H1 (cell line): ENCODE data around the gene RNASET2. TPM values are rescaled to one million over a fixed set of nuclear protein-coding genes. Genes with fewer than 3 reads are reported as not detected.

Experiments used
- CTCF ChIA-PET: fragments of 300-600 bp; sonication (Branson Sonifier 250); formaldehyde crosslinking; loops from one replicate; lab custom pipeline; 2021; ENCODE audit not compliant: partially characterized antibody; lab: Charles Lee
- POLR2A ChIA-PET: fragments of 300-600 bp; sonication (Branson Sonifier 250); formaldehyde crosslinking; loops from one replicate; lab custom pipeline; 2021; ENCODE audit warnings: inconsistent platforms; ENCODE audit not compliant: partially characterized antibody; lab: Charles Lee
- DNase-seq, 2 experiments: peaks; one replicate each; pipeline versions ENCODE4 v3.0.0 to v3.0.0-alpha.2; 2010 to 2022; ENCODE audit warnings: low spot score in 2 of 2, low read depth in 1 of 2, mixed read lengths in 1 of 2
- FAIRE-seq: peaks from 2 replicates; lab custom pipeline; 2011; peaks lifted over from hg19 to GRCh38; lab: Jason Lieb, UNC
- H2AFZ ChIP-seq: 2 replicates; pipeline ENCODE4 v1.8.1; 2012; ENCODE audit warnings: low read length, inconsistent platforms
- H2AK5ac ChIP-seq: 2 replicates; pipeline ENCODE4 v1.6.1; 2013; ENCODE audit warnings: low read depth, low read length
- H2BK120ac ChIP-seq: replicated peaks from 2 replicates; pipeline ENCODE3; 2013; ENCODE audit warnings: low read depth, low read length, inconsistent platforms
- H2BK12ac ChIP-seq: 2 replicates; pipeline ENCODE4 v1.6.1; 2013; ENCODE audit warnings: low read depth, low read length
- H2BK15ac ChIP-seq: 2 replicates; pipeline ENCODE4 v1.6.1; 2013; ENCODE audit warnings: low read length
- H2BK20ac ChIP-seq: 2 replicates; pipeline ENCODE4 v1.6.1; 2013; ENCODE audit warnings: low read length
- H2BK5ac ChIP-seq: 2 replicates; pipeline ENCODE4 v1.6.1; 2013; ENCODE audit warnings: low read depth, low read length
- H3K14ac ChIP-seq: 2 replicates; pipeline ENCODE4 v1.6.1; 2013; ENCODE audit warnings: inconsistent platforms; ENCODE audit not compliant: insufficient read length
- H3K18ac ChIP-seq: 2 replicates; pipeline ENCODE4 v1.6.1; 2013; ENCODE audit warnings: low read length; ENCODE audit errors: extremely low read depth
- H3K23ac ChIP-seq: 2 replicates; pipeline ENCODE4 v1.6.1; 2013; ENCODE audit warnings: inconsistent platforms; ENCODE audit not compliant: insufficient read length
- H3K23me2 ChIP-seq: 2 replicates; pipeline ENCODE4 v1.6.1; 2013; ENCODE audit warnings: low read depth, low read length
- H3K27ac ChIP-seq: 2 replicates; pipeline ENCODE4 v1.6.1; 2011; ENCODE audit warnings: low read depth, low read length, inconsistent platforms
- H3K27me3 ChIP-seq, 4 experiments: replicated peaks in 1 of 4; 1 replicate in 1 of 4; 2 replicates in 3 of 4; pipeline versions ENCODE4 v1.6.1 to v1.8.1; 2011 to 2013; ENCODE audit warnings: low read length in 3 of 4, mild to moderate bottlenecking in 3 of 4, inconsistent platforms in 2 of 4, mixed read lengths in 2 of 4, moderate library complexity in 1 of 4; ENCODE audit not compliant: control insufficient read depth in 3 of 4, insufficient read depth in 3 of 4; ENCODE audit errors: extremely low read depth in 1 of 4
- H3K36me3 ChIP-seq, 4 experiments: 2 replicates each; pipeline versions ENCODE4 v1.6.1 to v1.8.1; 2011 to 2013; ENCODE audit warnings: mild to moderate bottlenecking in 4 of 4, low read length in 3 of 4, moderate library complexity in 2 of 4, control low read depth in 1 of 4, inconsistent platforms in 1 of 4; ENCODE audit not compliant: insufficient read depth in 4 of 4, control insufficient read depth in 2 of 4
- H3K4ac ChIP-seq: replicated peaks from 2 replicates; pipeline ENCODE3; 2013; ENCODE audit warnings: low read length, low read depth, mixed read lengths, inconsistent platforms; ENCODE audit not compliant: insufficient read length
- H3K4me1 ChIP-seq, 4 experiments: replicated peaks in 1 of 4; 1 replicate in 1 of 4; 2 replicates in 3 of 4; pipeline versions ENCODE4 v1.6.1 to v1.8.1; 2011 to 2013; ENCODE audit warnings: low read length in 3 of 4, inconsistent platforms in 2 of 4, mixed read lengths in 1 of 4; ENCODE audit not compliant: insufficient read depth in 4 of 4, control insufficient read depth in 3 of 4
- H3K4me2 ChIP-seq, 2 experiments: 2 replicates each; pipeline versions ENCODE4 v1.6.1 to v1.8.1; 2011 to 2013; ENCODE audit warnings: low read depth in 2 of 2, low read length in 2 of 2, control low read depth in 1 of 2, inconsistent platforms in 1 of 2, mild to moderate bottlenecking in 1 of 2; ENCODE audit not compliant: insufficient read depth in 1 of 2
- H3K4me3 ChIP-seq, 4 experiments: fragments of 200-600, 300-600 bp in 1 of 4; sonication (generic), shearing (Covaris generic), sonication (Bioruptor Twin) in 1 of 4; 2 replicates each; pipeline versions ENCODE4 v1.5.1 to v1.8.1; 2011 to 2016; ENCODE audit warnings: low read length in 4 of 4, low read depth in 3 of 4, control low read depth in 2 of 4, inconsistent platforms in 2 of 4, mild to moderate bottlenecking in 2 of 4, mixed read lengths in 1 of 4, moderate library complexity in 1 of 4; ENCODE audit not compliant: insufficient read depth in 2 of 4; ENCODE audit errors: extremely low read depth in 1 of 4
- H3K56ac ChIP-seq: replicated peaks from 2 replicates; pipeline ENCODE3; 2013; ENCODE audit warnings: low read depth, mild to moderate bottlenecking, mixed read lengths, low read length, inconsistent platforms; ENCODE audit not compliant: insufficient read length
- H3K79me1 ChIP-seq: 2 replicates; pipeline ENCODE4 v1.6.1; 2013; ENCODE audit warnings: low read depth, low read length, control low read depth
- H3K79me2 ChIP-seq, 2 experiments: 2 replicates each; pipeline versions ENCODE4 v1.6.1 to v1.8.1; 2012 to 2013; ENCODE audit warnings: low read length in 2 of 2, mild to moderate bottlenecking in 2 of 2, inconsistent platforms in 1 of 2; ENCODE audit not compliant: insufficient read depth in 2 of 2, control insufficient read depth in 1 of 2
- H3K9ac ChIP-seq, 4 experiments: replicated peaks in 1 of 4; 1 replicate in 1 of 4; 2 replicates in 3 of 4; pipeline versions ENCODE4 v1.6.1 to v1.8.1; 2011 to 2013; ENCODE audit warnings: low read depth in 3 of 4, low read length in 3 of 4, control low read depth in 2 of 4, mild to moderate bottlenecking in 2 of 4, moderate library complexity in 2 of 4, inconsistent platforms in 1 of 4; ENCODE audit errors: extremely low read depth in 1 of 4
- H3K9me3 ChIP-seq, 2 experiments: 2 replicates each; pipeline versions ENCODE4 v1.6.1 to v1.8.1; 2012 to 2013; ENCODE audit warnings: mild to moderate bottlenecking in 2 of 2, moderate library complexity in 2 of 2, control low read depth in 1 of 2, inconsistent platforms in 1 of 2, low read depth in 1 of 2, low read length in 1 of 2, mixed read lengths in 1 of 2; ENCODE audit not compliant: insufficient read depth in 2 of 2
- H4K20me1 ChIP-seq, 2 experiments: replicated peaks in 1 of 2; 2 replicates each; pipeline versions ENCODE3 to v1.8.1; 2011 to 2013; ENCODE audit warnings: inconsistent platforms in 2 of 2, low read length in 2 of 2, mild to moderate bottlenecking in 1 of 2; ENCODE audit not compliant: insufficient read depth in 2 of 2, control insufficient read depth in 1 of 2
- H4K5ac ChIP-seq: 2 replicates; pipeline ENCODE4 v1.6.1; 2013; ENCODE audit warnings: low read length, low read depth, mixed read lengths, inconsistent platforms; ENCODE audit not compliant: insufficient read length
- H4K8ac ChIP-seq: 2 replicates; pipeline ENCODE4 v1.8.0; 2013; ENCODE audit warnings: mild to moderate bottlenecking, moderate library complexity, low read length, inconsistent platforms; ENCODE audit not compliant: insufficient read depth; ENCODE audit errors: extremely low read depth
- H4K91ac ChIP-seq: replicated peaks from 2 replicates; pipeline ENCODE3; 2013; ENCODE audit warnings: low read length, mixed read lengths, inconsistent platforms; ENCODE audit not compliant: insufficient read length
- EP300 ChIP-seq, 2 experiments: IDR thresholded peaks; 1 replicate in 1 of 2; 2 replicates in 1 of 2; pipeline ENCODE4 v1.6.1; 2011 to 2012; ENCODE audit warnings: low read depth in 2 of 2, low read length in 2 of 2, mild to moderate bottlenecking in 2 of 2, borderline replicate concordance in 1 of 2, inconsistent platforms in 1 of 2, moderate library complexity in 1 of 2
- FOSL1 ChIP-seq: IDR thresholded peaks from 2 replicates; pipeline ENCODE4 v1.6.1; 2011; ENCODE audit warnings: mild to moderate bottlenecking, low read depth, low read length, moderate library complexity; ENCODE audit not compliant: insufficient read depth
- KDM4A ChIP-seq: IDR thresholded peaks from one replicate; pipeline ENCODE4 v1.7.1; 2012; ENCODE audit warnings: low read depth, mild to moderate bottlenecking, moderate library complexity, low read length, inconsistent platforms; ENCODE audit not compliant: severe bottlenecking
- POU5F1 ChIP-seq: IDR thresholded peaks from 2 replicates; pipeline ENCODE4 v1.6.1; 2011; ENCODE audit warnings: low read depth, mild to moderate bottlenecking, low read length, moderate library complexity
- SP2 ChIP-seq: IDR thresholded peaks from 2 replicates; pipeline ENCODE4 v1.6.1; 2012; ENCODE audit warnings: mild to moderate bottlenecking, low read length, inconsistent platforms
- TCF12 ChIP-seq: IDR thresholded peaks from 2 replicates; pipeline ENCODE4 v1.6.1; 2011; ENCODE audit warnings: low read depth, mild to moderate bottlenecking, low read length
- WGBS, 2 experiments: shearing (Covaris generic) in 1 of 2; methylation state at CpG; one replicate each; pipeline versions ENCODE4 v1.1.6 to v1.1.7; 2013 to 2015; ENCODE audit warnings: low lambda C conversion rate in 2 of 2, mixed read lengths in 2 of 2, inconsistent platforms in 1 of 2, low coverage in 1 of 2, missing lambda C conversion rate in 1 of 2; ENCODE audit not compliant: insufficient replicate concordance in 2 of 2, insufficient coverage in 1 of 2, insufficient read length in 1 of 2; ENCODE audit errors: extremely low coverage in 1 of 2, missing lambda C conversion rate in 1 of 2; 5-methylcytosine and 5-hydroxymethylcytosine counted together
- polyA plus RNA-seq, 7 experiments: library from polyadenylated mRNA; depleted of rRNA in 3 of 7; stranded (reverse) in 5 of 7; unstranded in 2 of 7; fragments of >200 nt in 5 of 7; fragments of 200-250 nt in 2 of 7; gene quantifications; 1 replicate in 5 of 7; 2 replicates in 1 of 7; 4 replicates in 1 of 7; pipeline versions ENCODE4 v1.2.1 to v1.2.3, GENCODE V29; 2011 to 2013; ENCODE audit warnings: missing spikeins in 2 of 7, mixed read lengths in 2 of 7
- total RNA-seq: library from RNA; stranded (reverse); fragmentation: NEBNext Ultra II Directional; extraction: Animal tissue kit (Norgen Biotek cat#: 25700); gene quantifications from 2 replicates; pipeline ENCODE4 v1.2.1, GENCODE V29; 2021

RNASET2 gene
- total and polyA plus RNA-seq, 2 of the 8 experiments (the other 6 are each of a cell fraction or from before 2014, with no cell fraction given), result 15.7 to 22.9 TPM

- Histone ChIP-seq H3K79me2 (no peaks in the 10 kb centered on the region; a peak in 1 of 4 replicates), H3K56ac (no peak overlapping the region), H3K36me3 (peaks cover 0 to 14% (median 2%) of the 10 kb centered on the region in 4 experiments; a peak in 2 of 8 replicates), H4K91ac (no peak overlapping the region), H3K9me3 (peaks cover 6 to 8% of the 10 kb centered on the region in 2 experiments), H3K23ac (no peak overlapping the region), H2BK120ac (no peak overlapping the region), H4K5ac (no peak overlapping the region), H4K20me1 (peaks cover 0 to 2% of the 10 kb centered on the region in 2 experiments), H2BK20ac (no peak overlapping the region), H3K9ac (no peak overlapping the region), H3K4ac (no peak overlapping the region), H2BK5ac (no peak overlapping the region), H2BK15ac (no peak overlapping the region), H3K27ac (no peak overlapping the region), H2AFZ (no peak overlapping the region), H2AK5ac (no peak overlapping the region), H3K4me1 (peaks cover 1 to 9% (median 6%) of the 10 kb centered on the region in 4 experiments; a peak in 6 of 7 replicates), H3K27me3 (peaks cover 0 to 6% (median 0%) of the 10 kb centered on the region in 4 experiments; a peak in 3 of 7 replicates), H2BK12ac (no peak overlapping the region), H3K14ac (no peak overlapping the region), H4K8ac (no peak overlapping the region), H3K18ac (no peak overlapping the region), H3K4me3 (no peak overlapping the region), H3K79me1 (peaks cover 3% of the 10 kb centered on the region), H3K4me2 (no peak overlapping the region), H3K23me2 (peaks cover 11% of the 10 kb centered on the region; the same call in 1 of the 2 replicates)
- FAIRE-seq (no peak), DNase-seq (no peak)
- POLR2A ChIA-PET, result interaction anchor here (0.8 to 2.3 kb wide), 4 partner anchors 9 to 173 kb away, joined by 3 to 6 read pairs (median 4); partner anchors contain the start of gene CEP43
- CTCF ChIA-PET, result interaction anchor here (0.6 to 5.7 kb wide), 23 partner anchors 9 to 244 kb away, joined by 3 to 51 read pairs (median 4); no protein-coding TSS in a partner anchor
- TF ChIP-seq KDM4A (no peak), FOSL1 (no peak), EP300 (IDR thresholded peaks at IDR 0.05; ENCODE audit: borderline replicate concordance in 1 of 2, low read depth in 2 of 2, low read length in 2 of 2) (no peak), SP2 (no peak), TCF12 (0 out of 2 replicates have a peak, but pooled peaks have one; percentile 0), POU5F1 (no peak)
- 89% methylated on average over 3 of the region's 3 CpGs; no CpG with 5 or more reads in 1 of the 2 experiments for WGBS, 2 experiments
Observed at GRCh38 chr6:166951670-166952060, 4.7 kb downstream of the RNASET2 start.
